ENCODE data around the gene PDE4D.

Gene PDE4D

GRCh38 chr5:59770953-59771352 is 122.6 kb downstream of the PDE4D start:
- no peak for DNase-seq (ENCODE audit: low spot score)

DNA sequence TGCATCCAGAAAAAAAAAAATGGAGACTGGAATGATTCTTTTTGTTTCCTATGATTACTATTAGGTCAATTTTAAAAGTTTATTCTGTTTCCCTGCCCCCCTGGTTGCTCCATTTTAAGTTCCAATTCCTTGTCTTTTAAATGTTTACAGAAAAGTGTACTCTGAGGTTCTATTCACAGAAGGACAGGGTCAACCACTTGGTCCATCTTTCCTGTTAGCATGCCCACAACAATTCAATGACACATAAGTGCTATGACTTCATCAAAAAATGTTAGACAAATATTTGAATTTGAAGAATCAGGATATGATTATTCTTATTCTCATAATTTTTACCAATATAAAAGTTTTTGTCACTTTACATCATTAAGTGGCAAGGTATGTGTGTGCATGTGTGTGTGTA is 123.7 kb downstream of the PDE4D start:
- DNase-seq (ENCODE audit: low spot score): no peak
- TF ChIP-seq, protein P1, sequence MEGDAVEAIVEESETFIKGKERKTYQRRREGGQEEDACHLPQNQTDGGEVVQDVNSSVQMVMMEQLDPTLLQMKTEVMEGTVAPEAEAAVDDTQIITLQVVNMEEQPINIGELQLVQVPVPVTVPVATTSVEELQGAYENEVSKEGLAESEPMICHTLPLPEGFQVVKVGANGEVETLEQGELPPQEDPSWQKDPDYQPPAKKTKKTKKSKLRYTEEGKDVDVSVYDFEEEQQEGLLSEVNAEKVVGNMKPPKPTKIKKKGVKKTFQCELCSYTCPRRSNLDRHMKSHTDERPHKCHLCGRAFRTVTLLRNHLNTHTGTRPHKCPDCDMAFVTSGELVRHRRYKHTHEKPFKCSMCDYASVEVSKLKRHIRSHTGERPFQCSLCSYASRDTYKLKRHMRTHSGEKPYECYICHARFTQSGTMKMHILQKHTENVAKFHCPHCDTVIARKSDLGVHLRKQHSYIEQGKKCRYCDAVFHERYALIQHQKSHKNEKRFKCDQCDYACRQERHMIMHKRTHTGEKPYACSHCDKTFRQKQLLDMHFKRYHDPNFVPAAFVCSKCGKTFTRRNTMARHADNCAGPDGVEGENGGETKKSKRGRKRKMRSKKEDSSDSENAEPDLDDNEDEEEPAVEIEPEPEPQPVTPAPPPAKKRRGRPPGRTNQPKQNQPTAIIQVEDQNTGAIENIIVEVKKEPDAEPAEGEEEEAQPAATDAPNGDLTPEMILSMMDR (IDR thresholded peaks at IDR 0.05; ENCODE audit: extremely low read depth, missing control alignments): no peak

More at GRCh38 chr5:59770953-59771352, 122.6 kb downstream of the PDE4D start:
- TF ChIP-seq, protein P1 (IDR thresholded peaks at IDR 0.05; ENCODE audit: extremely low read depth, missing control alignments): no peak

- DNase-seq (ENCODE audit: low spot score): no peak
- TF ChIP-seq, protein P1 (IDR thresholded peaks at IDR 0.05; ENCODE audit: extremely low read depth, missing control alignments): no peak
These were observed 124.5 kb downstream of the PDE4D start for GRCh38 chr5:59769041-59769360.

DNA sequence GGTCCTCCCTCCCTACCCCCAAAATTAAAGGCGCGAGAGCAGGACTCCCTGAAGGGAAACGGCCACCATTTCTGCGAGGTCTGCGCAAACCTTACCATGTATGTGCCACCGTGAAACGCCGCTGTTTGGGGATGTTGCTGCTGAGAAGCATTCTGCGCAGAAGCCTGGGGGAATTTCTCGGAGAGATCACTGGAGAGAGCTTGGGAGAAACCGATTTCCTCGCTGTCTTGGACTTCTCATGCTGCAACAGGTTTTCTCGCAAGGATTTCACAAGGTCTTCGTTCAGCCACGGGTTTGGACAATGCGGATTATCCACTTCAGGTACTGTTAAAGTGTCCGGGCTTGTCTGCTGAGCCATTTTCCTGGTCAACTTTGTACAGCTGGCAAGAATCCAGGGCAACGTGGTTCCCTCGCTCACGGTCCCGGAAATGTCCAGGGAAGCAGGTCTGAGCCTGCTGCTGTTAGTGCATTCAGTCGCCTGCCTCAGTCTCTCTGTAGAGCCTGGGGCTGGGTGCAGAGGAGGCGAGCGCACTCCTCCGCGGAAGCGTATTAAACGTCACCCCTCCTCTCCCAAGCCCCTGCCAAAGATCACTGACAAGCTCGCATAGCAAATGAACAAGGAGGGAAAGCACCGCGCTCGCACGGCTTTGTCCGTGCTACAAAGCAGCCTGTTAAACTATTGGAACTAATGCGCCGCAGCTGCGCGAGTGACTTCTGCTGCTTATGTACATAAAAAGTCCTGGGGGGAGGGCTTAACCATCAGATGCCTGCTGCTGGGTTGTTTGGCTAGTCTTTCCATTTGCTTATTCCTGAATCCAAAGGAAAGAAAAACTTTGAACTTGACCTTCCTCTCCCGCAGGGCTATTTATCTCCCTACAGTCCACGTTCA is 125.1 kb downstream of the PDE4D start:
- DNase-seq (ENCODE audit: low spot score): peak; percentile 38
- TF ChIP-seq, protein P1 (IDR thresholded peaks at IDR 0.05; ENCODE audit: extremely low read depth, missing control alignments): no peak

DNA sequence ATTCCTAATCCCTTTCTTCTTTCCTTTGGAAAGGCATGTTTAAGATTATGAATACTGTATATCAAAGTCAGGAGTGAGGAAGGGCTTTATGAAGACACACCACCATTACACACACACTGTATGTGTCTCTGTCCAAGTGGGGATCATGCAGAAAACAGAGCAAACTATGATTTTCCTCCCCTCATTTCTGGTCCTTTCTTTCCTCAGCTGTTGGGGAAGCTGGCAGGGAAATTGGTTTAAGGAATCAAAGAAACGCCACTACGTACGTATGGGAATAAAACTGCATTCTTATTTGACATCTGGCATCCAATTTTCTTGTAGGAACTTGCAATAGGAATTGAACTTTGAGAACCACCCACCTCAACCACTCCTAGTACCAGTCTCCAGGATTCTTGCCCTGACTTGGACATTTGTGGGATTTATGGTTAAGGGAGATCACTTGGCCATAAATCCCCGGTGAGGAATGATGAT is 125.8 kb downstream of the PDE4D start:
- no peak for DNase-seq (ENCODE audit: low spot score)
- TF ChIP-seq, protein P1 (IDR thresholded peaks at IDR 0.05; ENCODE audit: extremely low read depth, missing control alignments): no peak

- no peak for DNase-seq (ENCODE audit: low spot score)
- TF ChIP-seq, protein P1 (IDR thresholded peaks at IDR 0.05; ENCODE audit: extremely low read depth, missing control alignments): no peak
These were observed 126.3 kb downstream of the PDE4D start for GRCh38 chr5:59767211-59767605.

- no peak for DNase-seq (ENCODE audit: low spot score)
- TF ChIP-seq, protein P1 (IDR thresholded peaks at IDR 0.05; ENCODE audit: extremely low read depth, missing control alignments): no peak
These were observed 126.9 kb downstream of the PDE4D start for GRCh38 chr5:59766427-59767210.

Measured in GM20000 (cell line).